Progenitor cell of endocrine pancreas (in vitro differentiated cells): ENCODE measurements around the gene PYGB. TPM values are rescaled to one million over a fixed set of nuclear protein-coding genes. Genes with fewer than 3 reads are reported as not detected.
A peak's percentile ranks its signal among the peaks of the same experiment; 100 is the strongest.

Experiments used
- DNase-seq: peaks from one replicate; pipeline ENCODE4 v3.0.0; 2021; ENCODE audit warnings: low spot score; ENCODE audit not compliant: unreplicated experiment
- H3K27ac Mint-ChIP-seq: 2 replicates; pipeline ENCODE4 v1.8.0; 2021; ENCODE audit warnings: mild to moderate bottlenecking, moderate library complexity, mixed read lengths
- H3K27me3 Mint-ChIP-seq: 2 replicates; pipeline ENCODE4 v1.8.0; 2021; ENCODE audit warnings: mixed read lengths
- H3K36me3 Mint-ChIP-seq: 2 replicates; pipeline ENCODE4 v1.8.0; 2022; ENCODE audit warnings: mixed read lengths; ENCODE audit not compliant: insufficient read depth
- H3K4me1 Mint-ChIP-seq: 2 replicates; pipeline ENCODE4 v1.8.0; 2021; ENCODE audit warnings: low read depth, mixed read lengths
- H3K4me3 Mint-ChIP-seq: 2 replicates; pipeline ENCODE4 v1.8.0; 2021; ENCODE audit warnings: low read depth, mild to moderate bottlenecking, moderate library complexity, mixed read lengths
- H3K9me3 Mint-ChIP-seq: 2 replicates; pipeline ENCODE4 v1.8.0; 2021; ENCODE audit warnings: low read depth, mixed read lengths
- CTCF ChIP-seq: fragments of 200-600 bp; sonication (generic); IDR thresholded peaks from one replicate; pipeline ENCODE4 v1.5.0; 2021; ENCODE audit warnings: antibody characterized with exemption, mild to moderate bottlenecking; ENCODE audit not compliant: unreplicated experiment
- total RNA-seq: library from RNA; stranded (reverse); gene quantifications from 2 replicates; pipeline ENCODE4 v1.2.1, GENCODE V29; 2021

The PYGB gene
- total RNA-seq, 1 donor from 2014 or later: 54.4 TPM

DNA sequence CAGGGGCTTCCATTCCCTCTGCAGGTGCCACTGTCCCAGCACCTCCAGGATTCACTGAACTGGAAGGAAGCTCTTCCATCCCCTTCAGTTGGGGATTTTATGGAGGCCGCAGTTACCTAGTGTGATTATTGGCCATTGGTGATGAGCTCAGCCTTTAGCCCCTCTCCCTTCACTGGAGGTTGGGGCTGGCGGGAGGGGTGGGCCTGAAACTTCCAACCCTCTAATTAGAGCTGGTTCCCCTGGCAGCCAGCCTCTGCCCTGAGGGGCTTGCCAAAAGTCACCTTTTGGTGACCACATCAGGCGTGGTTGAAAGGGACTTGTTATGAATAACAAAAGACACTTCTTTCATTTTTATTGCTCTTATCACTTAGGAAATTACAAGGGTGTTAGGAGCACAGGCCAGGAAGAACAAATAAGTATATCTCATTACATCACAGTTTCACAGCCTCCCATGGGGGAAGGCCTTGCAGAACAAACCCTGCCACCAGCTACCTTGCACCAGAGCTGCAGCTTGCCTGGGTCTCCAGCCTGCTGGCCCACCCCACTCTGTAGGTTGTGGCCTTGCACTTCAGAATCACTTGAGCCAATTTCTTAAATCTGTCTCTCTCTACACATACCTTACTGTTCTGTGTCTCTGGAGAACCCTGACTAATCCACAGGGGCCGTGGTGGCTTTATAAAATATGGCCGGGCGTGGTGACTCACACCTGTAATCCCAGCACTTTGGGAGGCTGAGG is 5.0 kb downstream of the PYGB start:
- Mint-ChIP-seq H3K36me3 (peaks cover under 1% of the 10 kb centered on the region), H3K27ac (no peak overlapping the region), H3K4me1 (peaks cover 17% of the 10 kb centered on the region), H3K9me3 (no peaks in the 10 kb centered on the region), H3K4me3 (no peak overlapping the region), H3K27me3 (no peaks in the 10 kb centered on the region)
- TF ChIP-seq CTCF: no peak
- no peak for DNase-seq

DNA sequence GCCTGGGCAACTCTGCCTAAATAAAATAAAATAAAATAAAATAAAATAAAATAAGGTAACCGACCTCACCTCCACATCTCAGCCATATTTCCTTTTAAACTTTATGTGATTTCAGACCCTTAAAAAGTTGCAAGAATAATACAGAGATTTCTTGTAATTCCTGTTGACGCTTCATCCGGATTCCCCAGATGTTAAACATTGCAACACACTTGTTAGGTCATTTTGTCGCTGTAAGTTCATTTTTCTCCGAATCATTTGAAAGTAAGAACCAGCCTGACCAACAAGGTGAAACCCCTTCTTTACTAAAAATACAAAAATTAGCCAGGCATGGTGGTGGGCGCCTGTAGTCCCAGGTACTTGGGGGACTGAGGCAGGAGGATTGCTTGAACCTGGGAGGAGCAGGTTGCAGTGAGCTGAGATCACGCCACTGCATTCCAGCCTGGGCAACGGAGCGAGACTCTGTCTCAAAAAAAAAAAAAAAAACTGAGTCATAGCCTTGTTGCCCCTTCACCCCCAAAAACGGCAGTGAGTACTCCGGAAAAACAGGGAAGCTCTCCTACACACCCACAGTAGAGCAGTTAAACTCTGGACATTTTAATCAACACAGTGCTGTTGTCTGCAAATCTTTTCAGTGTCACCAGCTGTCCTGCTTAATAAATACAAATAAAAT is 5.9 kb downstream of the PYGB start:
- no peak for DNase-seq
- Mint-ChIP-seq H3K4me3 (no peak overlapping the region), H3K36me3 (peaks cover 2% of the 10 kb centered on the region), H3K27me3 (no peaks in the 10 kb centered on the region), H3K4me1 (peaks cover 15% of the 10 kb centered on the region), H3K27ac (no peak overlapping the region), H3K9me3 (no peaks in the 10 kb centered on the region)
- TF ChIP-seq CTCF: no peak

DNA sequence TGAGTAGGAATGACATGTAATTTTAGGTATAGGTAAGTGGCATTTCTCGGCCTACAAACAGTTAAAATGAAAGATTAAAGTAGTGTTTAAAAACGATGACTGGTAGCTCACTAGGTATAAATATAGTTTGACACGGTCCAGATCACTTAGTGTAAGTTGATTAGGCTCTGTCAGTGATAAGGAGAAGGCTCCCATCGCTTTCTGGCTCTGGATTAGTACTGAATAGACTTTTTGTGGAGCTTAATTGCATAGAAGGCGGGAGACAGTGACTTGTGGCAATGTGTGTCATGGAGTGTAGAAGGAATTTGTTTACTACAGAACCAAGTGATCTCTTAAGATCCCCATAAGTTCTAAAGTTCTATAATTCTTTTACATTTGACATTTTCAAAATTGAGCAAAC is 6.7 kb downstream of the PYGB start:
- DNase-seq: no peak

GRCh38 chr20:25254986-25255680 is 7.2 kb downstream of the PYGB start:
- H3K27me3 Mint-ChIP-seq: no peaks in the 10 kb centered on the region
- peaks cover 7% of the 10 kb centered on the region for H3K4me1 Mint-ChIP-seq
- H3K4me3 Mint-ChIP-seq: no peak overlapping the region
- TF ChIP-seq CTCF: no peak
- no peak for DNase-seq
- H3K36me3 Mint-ChIP-seq: peaks cover 14% of the 10 kb centered on the region
- no peaks in the 10 kb centered on the region for H3K9me3 Mint-ChIP-seq
- H3K27ac Mint-ChIP-seq: no peak overlapping the region

More for the DNA sequence above, 6.7 kb downstream of the PYGB start:
- Mint-ChIP-seq H3K9me3 (no peaks in the 10 kb centered on the region), H3K27ac (no peak overlapping the region), H3K27me3 (no peaks in the 10 kb centered on the region), H3K4me3 (no peak overlapping the region), H3K36me3 (peaks cover 8% of the 10 kb centered on the region), H3K4me1 (peaks cover 7% of the 10 kb centered on the region)
- no peak for TF ChIP-seq CTCF

DNA sequence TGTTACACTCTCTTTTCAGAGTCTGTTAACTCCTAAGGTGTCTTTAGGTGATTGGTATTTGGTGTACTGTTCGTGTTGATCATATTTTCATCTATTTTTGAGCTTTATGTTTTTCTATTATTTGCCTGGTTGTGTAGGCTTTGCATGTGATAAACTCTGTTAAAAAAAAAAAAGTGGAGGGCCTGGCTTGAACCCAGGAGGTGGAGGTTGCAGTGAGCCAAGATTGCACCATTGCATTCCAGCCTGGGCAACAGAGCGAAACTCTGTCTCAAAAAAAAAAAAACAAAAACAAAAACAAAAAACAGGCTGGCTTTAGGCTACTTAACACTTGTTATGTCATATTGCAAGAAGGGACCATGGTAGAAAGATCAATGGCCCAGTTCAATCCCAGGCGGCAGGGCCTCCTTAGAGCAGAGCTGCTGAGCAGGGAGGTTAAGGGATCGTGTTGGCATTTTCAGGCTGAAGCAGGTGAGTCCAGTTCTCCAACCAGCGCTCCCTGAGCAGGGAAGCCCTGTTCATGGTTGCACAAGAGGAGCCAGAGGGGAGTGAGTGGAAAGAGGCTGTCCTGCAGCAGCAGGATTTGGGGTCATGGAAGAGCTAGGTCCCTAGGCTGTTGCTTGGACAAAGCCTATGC is 8.5 kb downstream of the PYGB start:
- H3K27me3 Mint-ChIP-seq: no peaks in the 10 kb centered on the region
- H3K27ac Mint-ChIP-seq: peak overlapping the region; percentile 71
- DNase-seq: no peak
- no peaks in the 10 kb centered on the region for H3K9me3 Mint-ChIP-seq
- peaks cover 26% of the 10 kb centered on the region for H3K36me3 Mint-ChIP-seq
- peaks cover 6% of the 10 kb centered on the region for H3K4me1 Mint-ChIP-seq
- H3K4me3 Mint-ChIP-seq: no peak overlapping the region
- no peak for TF ChIP-seq CTCF
